ENCODE measurements around the gene C10orf53. TPM values are rescaled to one million over a fixed set of nuclear protein-coding genes. Genes with fewer than 3 reads are reported as not detected.
"Not testable (repeated sequence)": the region's sequence is repeated elsewhere in the genome, so short reads cannot be mapped to it uniquely, and the experiment has no call there.

C10orf53 gene
- total and polyA plus RNA-seq, 8 donors = not detected

- no peak for ATAC-seq
- Histone ChIP-seq H3K27me3 (no peaks in the 10 kb centered on the region), H3K4me3 (no peak overlapping the region), H3K27ac (no peak overlapping the region), H3K9me3 (no peaks in the 10 kb centered on the region), H3K4me1 (no peaks in the 10 kb centered on the region), H3K36me3 (no peaks in the 10 kb centered on the region)
- WGBS, 2 donors = 39 to 46% methylated on average over 8 of the region's 8 CpGs
- no peak for FAIRE-seq
- TF ChIP-seq CTCF (IDR thresholded peaks at IDR 0.05) = no peak
- no peak for DNase-seq
- intact Hi-C loops (cut with DNase I) = no loop called here
Observed at GRCh38 chr10:49711481-49711880, 32.0 kb downstream of the C10orf53 start.

DNA sequence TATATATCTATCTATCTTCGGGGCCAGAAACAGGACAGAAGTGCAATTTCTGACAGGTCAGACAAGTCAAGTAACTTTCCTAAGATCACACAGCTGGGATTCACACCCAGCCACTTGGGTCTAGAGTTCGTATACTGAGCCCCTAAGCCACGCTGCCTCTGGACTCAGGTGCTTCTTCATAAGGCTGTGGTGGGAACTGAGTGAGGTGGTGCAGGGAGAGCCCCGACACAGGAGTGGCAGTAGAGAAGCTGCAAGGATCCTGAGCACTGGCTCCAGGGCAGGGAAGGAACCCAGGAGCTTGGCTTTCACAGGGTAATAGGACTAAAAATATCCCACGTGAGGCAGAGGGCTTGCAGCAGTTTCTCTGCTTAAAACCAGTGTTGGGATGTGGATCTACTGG, 33.8 kb downstream of the C10orf53 start:
- Histone ChIP-seq H3K4me1 (no peaks in the 10 kb centered on the region), H3K27ac (no peak overlapping the region), H3K27me3 (no peaks in the 10 kb centered on the region), H3K9me3 (no peaks in the 10 kb centered on the region), H3K36me3 (no peaks in the 10 kb centered on the region), H3K4me3 (no peak overlapping the region)
- 62 to 69% methylated on average over 5 of the region's 5 CpGs for WGBS, 2 donors
- intact Hi-C loops (cut with DNase I) = no loop called here
- TF ChIP-seq CTCF (IDR thresholded peaks at IDR 0.05) = no peak
- DNase-seq = no peak
- no peak for FAIRE-seq
- ATAC-seq = no peak

- H3K4me1 ChIP-seq; DNase-seq; ATAC-seq; H3K27me3 ChIP-seq; H3K4me3 ChIP-seq; intact Hi-C loops (cut with DNase I); FAIRE-seq; H3K9me3 ChIP-seq; H3K36me3 ChIP-seq; H3K27ac ChIP-seq: not testable (repeated sequence)
- WGBS, 2 donors = 73 to 89% methylated on average over 7 of the region's 7 CpGs
Observed at GRCh38 chr10:49715157-49715556, 35.7 kb downstream of the C10orf53 start.

GRCh38 chr10:49726593-49726992, 47.1 kb downstream of the C10orf53 start:
- Histone ChIP-seq H3K36me3 (no peaks in the 10 kb centered on the region), H3K9me3 (no peaks in the 10 kb centered on the region), H3K27me3 (no peaks in the 10 kb centered on the region), H3K4me3 (no peak overlapping the region), H3K27ac (no peak overlapping the region), H3K4me1 (no peaks in the 10 kb centered on the region)
- no peak for DNase-seq
- no peak for TF ChIP-seq CTCF (IDR thresholded peaks at IDR 0.05)
- FAIRE-seq = no peak
- ATAC-seq = no peak
- WGBS, 2 donors = 47 to 63% methylated on average over 2 of the region's 2 CpGs
- intact Hi-C loops (cut with DNase I) = no loop called here

- DNase-seq = no peak
- Histone ChIP-seq H3K4me3 (no peak overlapping the region), H3K27me3 (no peaks in the 10 kb centered on the region), H3K4me1 (no peaks in the 10 kb centered on the region), H3K27ac (no peak overlapping the region), H3K9me3 (no peaks in the 10 kb centered on the region), H3K36me3 (no peaks in the 10 kb centered on the region)
- ATAC-seq = no peak
- TF ChIP-seq CTCF (IDR thresholded peaks at IDR 0.05) = no peak
- intact Hi-C loops (cut with DNase I) = no loop called here
- no peak for FAIRE-seq
- 79 to 92% methylated on average over 7 of the region's 7 CpGs for WGBS, 2 donors
Observed at GRCh38 chr10:49733866-49734265, 54.4 kb downstream of the C10orf53 start.

GRCh38 chr10:49734676-49735075, 55.2 kb downstream of the C10orf53 start:
- Histone ChIP-seq H3K36me3 (no peaks in the 10 kb centered on the region), H3K9me3 (no peaks in the 10 kb centered on the region), H3K27me3 (no peaks in the 10 kb centered on the region), H3K4me3 (no peak overlapping the region), H3K4me1 (no peaks in the 10 kb centered on the region), H3K27ac (no peak overlapping the region)
- DNase-seq = no peak
- 66 to 76% methylated on average over 10 of the region's 10 CpGs for WGBS, 2 donors
- intact Hi-C loops (cut with DNase I) = no loop called here
- ATAC-seq = no peak
- no peak for FAIRE-seq
- TF ChIP-seq CTCF (IDR thresholded peaks at IDR 0.05) = no peak

Data from pancreas (tissue), 10 donors.